SK-N-SH treated with all-trans-retinoic acid at 6 μM for 48 hours (cell line): ENCODE results near the gene TRPM2.

Source experiments
- ATAC-seq: fragments of 200-7000 bp; cut with Tn5 transposase; 3 replicates; pipeline ENCODE4 v1.9.1; 2020; ENCODE audit warnings: mild to moderate bottlenecking, moderate library complexity
- ARNTL ChIP-seq: fragments of 450-650 bp; formaldehyde crosslinking; IDR thresholded peaks from 2 replicates; pipeline ENCODE4 v1.5.0; 2020; ENCODE audit warnings: low read depth, mild to moderate bottlenecking, moderate library complexity, borderline replicate concordance
- BACH2 ChIP-seq: fragments of 250-450 bp; sonication (Bioruptor Pico); IDR thresholded peaks from 2 replicates; pipeline ENCODE4 v1.9.0; 2021; ENCODE audit warnings: mild to moderate bottlenecking, borderline replicate concordance
- CSDC2 ChIP-seq: fragments of 250-450 bp; sonication (Bioruptor Pico); IDR thresholded peaks from 2 replicates; pipeline ENCODE4 v1.5.0; 2020; ENCODE audit warnings: mild to moderate bottlenecking, moderate library complexity
- ESRRG ChIP-seq: fragments of 250-450 bp; sonication (Bioruptor Pico); IDR thresholded peaks from 2 replicates; pipeline ENCODE4 v1.6.1; 2021; ENCODE audit warnings: mild to moderate bottlenecking
- GLIS3 ChIP-seq: fragments of 250-450 bp; sonication (Bioruptor Pico); IDR thresholded peaks from 2 replicates; pipeline ENCODE4 v1.5.0; 2020; ENCODE audit warnings: mild to moderate bottlenecking, moderate library complexity
- OSR1 ChIP-seq: fragments of 250-450 bp; sonication (Bioruptor Pico); IDR thresholded peaks from 2 replicates; pipeline ENCODE4 v1.8.0; 2022; ENCODE audit warnings: moderate library complexity, mild to moderate bottlenecking, inconsistent platforms
- PPARA ChIP-seq: fragments of 250-450 bp; sonication (Bioruptor Pico); IDR thresholded peaks from 2 replicates; pipeline ENCODE4 v1.5.0; 2020; ENCODE audit warnings: mild to moderate bottlenecking, borderline replicate concordance
- RARB ChIP-seq: fragments of 250-450 bp; sonication (Bioruptor Pico); IDR thresholded peaks from 2 replicates; pipeline ENCODE4 v1.8.0; 2021; ENCODE audit warnings: mild to moderate bottlenecking, moderate library complexity
- SNAI2 ChIP-seq: fragments of 250-450 bp; sonication (Bioruptor Pico); IDR thresholded peaks from 2 replicates; pipeline ENCODE4 v1.5.0; 2020; ENCODE audit warnings: mild to moderate bottlenecking, moderate library complexity
- TCF4 ChIP-seq: fragments of 250-450 bp; sonication (Bioruptor Pico); IDR thresholded peaks from 2 replicates; pipeline ENCODE4 v1.8.0; 2021; ENCODE audit warnings: mild to moderate bottlenecking, moderate library complexity, borderline replicate concordance
- TOX ChIP-seq: fragments of 250-450 bp; sonication (Bioruptor Pico); IDR thresholded peaks from 2 replicates; pipeline ENCODE4 v1.8.0; 2021; ENCODE audit warnings: mild to moderate bottlenecking, moderate library complexity, borderline replicate concordance
- ZC3H10 ChIP-seq: fragments of 250-450 bp; sonication (Bioruptor Pico); IDR thresholded peaks from 2 replicates; pipeline ENCODE4 v1.5.1; 2021; ENCODE audit warnings: mild to moderate bottlenecking, moderate library complexity
- ZFP3 ChIP-seq: fragments of 250-450 bp; sonication (Bioruptor Pico); IDR thresholded peaks from 2 replicates; pipeline ENCODE4 v1.5.0; 2020; ENCODE audit warnings: mild to moderate bottlenecking, moderate library complexity
- ZFP30 ChIP-seq: fragments of 450-650 bp; formaldehyde crosslinking; IDR thresholded peaks from 2 replicates; pipeline ENCODE4 v1.5.0; 2022; ENCODE audit warnings: mild to moderate bottlenecking, moderate library complexity
- ZNF565 ChIP-seq: fragments of 450-650 bp; formaldehyde crosslinking; conservative IDR thresholded peaks from 2 replicates; pipeline ENCODE4 v1.5.0; 2020; ENCODE audit warnings: low read depth, mild to moderate bottlenecking, moderate library complexity
- ZNF70 ChIP-seq: fragments of 450-650 bp; formaldehyde crosslinking; IDR thresholded peaks from 2 replicates; pipeline ENCODE4 v1.5.0; 2020; ENCODE audit warnings: mild to moderate bottlenecking, moderate library complexity
- ZNF8 ChIP-seq: fragments of 450-650 bp; formaldehyde crosslinking; IDR thresholded peaks from 2 replicates; pipeline ENCODE4 v1.5.0; 2020; ENCODE audit warnings: mild to moderate bottlenecking, moderate library complexity
- TF ChIP-seq, protein P1 (sequence below): fragments of 250-450 bp; sonication (Bioruptor Pico); IDR thresholded peaks from 2 replicates; pipeline ENCODE4 v1.5.1; 2021; ENCODE audit warnings: mild to moderate bottlenecking, moderate library complexity
- TF ChIP-seq, protein P2 (sequence below): fragments of 250-450 bp; sonication (Bioruptor Pico); IDR thresholded peaks from 2 replicates; pipeline ENCODE4 v1.8.0; 2020; ENCODE audit warnings: mild to moderate bottlenecking, moderate library complexity, borderline replicate concordance
- TF ChIP-seq, protein P3 (sequence below): fragments of 250-450 bp; sonication (Bioruptor Pico); IDR thresholded peaks from 2 replicates; pipeline ENCODE4 v1.5.1; 2020; ENCODE audit warnings: low read depth, mild to moderate bottlenecking, moderate library complexity
- TF ChIP-seq, protein P4 (sequence below): fragments of 250-450 bp; sonication (Bioruptor Pico); IDR thresholded peaks from 2 replicates; pipeline ENCODE4 v1.8.0; 2021; ENCODE audit warnings: low read depth, mild to moderate bottlenecking, moderate library complexity, borderline replicate concordance
- TF ChIP-seq, protein P5 (sequence below): fragments of 250-450 bp; sonication (Bioruptor Pico); IDR thresholded peaks from 2 replicates; pipeline ENCODE4 v1.5.0; 2020; ENCODE audit warnings: mild to moderate bottlenecking, moderate library complexity

Gene TRPM2

DNA sequence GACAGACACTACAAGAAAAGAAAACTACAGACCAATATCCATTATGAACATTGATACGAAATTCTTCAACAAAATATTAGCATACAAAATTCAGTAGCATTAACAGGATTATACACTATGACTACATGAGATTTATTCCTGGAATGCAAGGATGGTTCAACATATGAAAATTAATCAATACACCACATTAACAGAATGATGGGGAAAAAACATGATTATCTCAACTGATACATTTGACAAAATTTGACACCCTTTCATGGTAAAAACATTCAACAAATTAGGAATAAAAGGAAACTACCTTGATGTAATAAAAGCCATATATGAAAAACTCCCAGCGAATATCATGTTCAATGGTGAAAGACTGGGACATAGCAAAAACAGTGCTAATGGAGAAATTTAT lies 31.5 kb downstream of the TRPM2 start:
- ATAC-seq: no peak
- TF ChIP-seq ZNF70 (CRISPR knock-in tag) (no peak), TOX (no peak), ZFP3 (CRISPR knock-in tag) (no peak), ZFP30 (CRISPR knock-in tag) (no peak), GLIS3 (CRISPR knock-in tag) (no peak), ARNTL (CRISPR knock-in tag) (no peak), ESRRG (CRISPR knock-in tag) (no peak), BACH2 (CRISPR knock-in tag) (no peak), ZNF565 (no peak), ZNF8 (CRISPR knock-in tag) (no peak), OSR1 (CRISPR knock-in tag) (no peak)
- TF ChIP-seq, protein P1, sequence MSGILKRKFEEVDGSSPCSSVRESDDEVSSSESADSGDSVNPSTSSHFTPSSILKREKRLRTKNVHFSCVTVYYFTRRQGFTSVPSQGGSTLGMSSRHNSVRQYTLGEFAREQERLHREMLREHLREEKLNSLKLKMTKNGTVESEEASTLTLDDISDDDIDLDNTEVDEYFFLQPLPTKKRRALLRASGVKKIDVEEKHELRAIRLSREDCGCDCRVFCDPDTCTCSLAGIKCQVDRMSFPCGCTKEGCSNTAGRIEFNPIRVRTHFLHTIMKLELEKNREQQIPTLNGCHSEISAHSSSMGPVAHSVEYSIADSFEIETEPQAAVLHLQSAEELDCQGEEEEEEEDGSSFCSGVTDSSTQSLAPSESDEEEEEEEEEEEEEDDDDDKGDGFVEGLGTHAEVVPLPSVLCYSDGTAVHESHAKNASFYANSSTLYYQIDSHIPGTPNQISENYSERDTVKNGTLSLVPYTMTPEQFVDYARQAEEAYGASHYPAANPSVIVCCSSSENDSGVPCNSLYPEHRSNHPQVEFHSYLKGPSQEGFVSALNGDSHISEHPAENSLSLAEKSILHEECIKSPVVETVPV (CRISPR knock-in tag): no peak
- TF ChIP-seq, protein P2, sequence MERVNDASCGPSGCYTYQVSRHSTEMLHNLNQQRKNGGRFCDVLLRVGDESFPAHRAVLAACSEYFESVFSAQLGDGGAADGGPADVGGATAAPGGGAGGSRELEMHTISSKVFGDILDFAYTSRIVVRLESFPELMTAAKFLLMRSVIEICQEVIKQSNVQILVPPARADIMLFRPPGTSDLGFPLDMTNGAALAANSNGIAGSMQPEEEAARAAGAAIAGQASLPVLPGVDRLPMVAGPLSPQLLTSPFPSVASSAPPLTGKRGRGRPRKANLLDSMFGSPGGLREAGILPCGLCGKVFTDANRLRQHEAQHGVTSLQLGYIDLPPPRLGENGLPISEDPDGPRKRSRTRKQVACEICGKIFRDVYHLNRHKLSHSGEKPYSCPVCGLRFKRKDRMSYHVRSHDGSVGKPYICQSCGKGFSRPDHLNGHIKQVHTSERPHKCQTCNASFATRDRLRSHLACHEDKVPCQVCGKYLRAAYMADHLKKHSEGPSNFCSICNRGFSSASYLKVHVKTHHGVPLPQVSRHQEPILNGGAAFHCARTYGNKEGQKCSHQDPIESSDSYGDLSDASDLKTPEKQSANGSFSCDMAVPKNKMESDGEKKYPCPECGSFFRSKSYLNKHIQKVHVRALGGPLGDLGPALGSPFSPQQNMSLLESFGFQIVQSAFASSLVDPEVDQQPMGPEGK (CRISPR knock-in tag): no peak
- TF ChIP-seq, protein P3, sequence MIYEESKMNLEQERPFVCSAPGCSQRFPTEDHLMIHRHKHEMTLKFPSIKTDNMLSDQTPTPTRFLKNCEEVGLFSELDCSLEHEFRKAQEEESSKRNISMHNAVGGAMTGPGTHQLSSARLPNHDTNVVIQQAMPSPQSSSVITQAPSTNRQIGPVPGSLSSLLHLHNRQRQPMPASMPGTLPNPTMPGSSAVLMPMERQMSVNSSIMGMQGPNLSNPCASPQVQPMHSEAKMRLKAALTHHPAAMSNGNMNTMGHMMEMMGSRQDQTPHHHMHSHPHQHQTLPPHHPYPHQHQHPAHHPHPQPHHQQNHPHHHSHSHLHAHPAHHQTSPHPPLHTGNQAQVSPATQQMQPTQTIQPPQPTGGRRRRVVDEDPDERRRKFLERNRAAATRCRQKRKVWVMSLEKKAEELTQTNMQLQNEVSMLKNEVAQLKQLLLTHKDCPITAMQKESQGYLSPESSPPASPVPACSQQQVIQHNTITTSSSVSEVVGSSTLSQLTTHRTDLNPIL (CRISPR knock-in tag): no peak
- TF ChIP-seq, protein P4, sequence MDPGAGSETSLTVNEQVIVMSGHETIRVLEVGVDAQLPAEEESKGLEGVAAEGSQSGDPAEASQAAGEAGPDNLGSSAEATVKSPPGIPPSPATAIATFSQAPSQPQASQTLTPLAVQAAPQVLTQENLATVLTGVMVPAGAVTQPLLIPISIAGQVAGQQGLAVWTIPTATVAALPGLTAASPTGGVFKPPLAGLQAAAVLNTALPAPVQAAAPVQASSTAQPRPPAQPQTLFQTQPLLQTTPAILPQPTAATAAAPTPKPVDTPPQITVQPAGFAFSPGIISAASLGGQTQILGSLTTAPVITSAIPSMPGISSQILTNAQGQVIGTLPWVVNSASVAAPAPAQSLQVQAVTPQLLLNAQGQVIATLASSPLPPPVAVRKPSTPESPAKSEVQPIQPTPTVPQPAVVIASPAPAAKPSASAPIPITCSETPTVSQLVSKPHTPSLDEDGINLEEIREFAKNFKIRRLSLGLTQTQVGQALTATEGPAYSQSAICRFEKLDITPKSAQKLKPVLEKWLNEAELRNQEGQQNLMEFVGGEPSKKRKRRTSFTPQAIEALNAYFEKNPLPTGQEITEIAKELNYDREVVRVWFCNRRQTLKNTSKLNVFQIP: no peak

DNA sequence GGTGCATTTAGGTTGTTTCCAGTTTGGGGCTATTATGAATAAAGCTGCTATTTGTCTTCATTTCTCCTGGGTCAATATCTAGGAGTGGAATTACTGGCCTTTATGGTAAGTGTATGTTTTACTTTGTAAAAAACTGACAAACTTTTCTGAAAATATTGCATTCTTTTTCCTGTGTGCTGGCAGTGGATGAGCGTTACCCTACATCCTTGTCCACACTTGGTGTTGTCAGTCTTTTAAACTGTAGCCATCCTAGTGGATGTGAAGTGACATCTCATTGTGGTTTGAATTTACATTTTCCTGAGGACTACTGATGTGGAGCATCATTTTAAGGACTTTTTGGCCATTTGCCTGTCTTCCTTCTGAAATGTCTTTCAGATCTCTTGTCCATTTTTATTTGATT lies 35.9 kb downstream of the TRPM2 start:
- no peak for ATAC-seq
- TF ChIP-seq PPARA (CRISPR knock-in tag) (no peak), ZC3H10 (CRISPR knock-in tag) (no peak), RARB (CRISPR knock-in tag) (no peak), SNAI2 (CRISPR knock-in tag) (no peak), ESRRG (CRISPR knock-in tag) (no peak), TCF4 (CRISPR knock-in tag) (no peak), OSR1 (CRISPR knock-in tag) (no peak), ZFP30 (CRISPR knock-in tag) (no peak), ARNTL (CRISPR knock-in tag) (no peak), CSDC2 (CRISPR knock-in tag) (no peak), ZNF70 (CRISPR knock-in tag) (no peak), ZNF565 (no peak), BACH2 (CRISPR knock-in tag) (no peak), ZNF8 (CRISPR knock-in tag) (no peak), ZFP3 (CRISPR knock-in tag) (no peak)
- TF ChIP-seq, protein P5, sequence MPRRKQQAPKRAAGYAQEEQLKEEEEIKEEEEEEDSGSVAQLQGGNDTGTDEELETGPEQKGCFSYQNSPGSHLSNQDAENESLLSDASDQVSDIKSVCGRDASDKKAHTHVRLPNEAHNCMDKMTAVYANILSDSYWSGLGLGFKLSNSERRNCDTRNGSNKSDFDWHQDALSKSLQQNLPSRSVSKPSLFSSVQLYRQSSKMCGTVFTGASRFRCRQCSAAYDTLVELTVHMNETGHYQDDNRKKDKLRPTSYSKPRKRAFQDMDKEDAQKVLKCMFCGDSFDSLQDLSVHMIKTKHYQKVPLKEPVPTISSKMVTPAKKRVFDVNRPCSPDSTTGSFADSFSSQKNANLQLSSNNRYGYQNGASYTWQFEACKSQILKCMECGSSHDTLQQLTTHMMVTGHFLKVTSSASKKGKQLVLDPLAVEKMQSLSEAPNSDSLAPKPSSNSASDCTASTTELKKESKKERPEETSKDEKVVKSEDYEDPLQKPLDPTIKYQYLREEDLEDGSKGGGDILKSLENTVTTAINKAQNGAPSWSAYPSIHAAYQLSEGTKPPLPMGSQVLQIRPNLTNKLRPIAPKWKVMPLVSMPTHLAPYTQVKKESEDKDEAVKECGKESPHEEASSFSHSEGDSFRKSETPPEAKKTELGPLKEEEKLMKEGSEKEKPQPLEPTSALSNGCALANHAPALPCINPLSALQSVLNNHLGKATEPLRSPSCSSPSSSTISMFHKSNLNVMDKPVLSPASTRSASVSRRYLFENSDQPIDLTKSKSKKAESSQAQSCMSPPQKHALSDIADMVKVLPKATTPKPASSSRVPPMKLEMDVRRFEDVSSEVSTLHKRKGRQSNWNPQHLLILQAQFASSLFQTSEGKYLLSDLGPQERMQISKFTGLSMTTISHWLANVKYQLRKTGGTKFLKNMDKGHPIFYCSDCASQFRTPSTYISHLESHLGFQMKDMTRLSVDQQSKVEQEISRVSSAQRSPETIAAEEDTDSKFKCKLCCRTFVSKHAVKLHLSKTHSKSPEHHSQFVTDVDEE (CRISPR knock-in tag): no peak
- TF ChIP-seq, protein P1 (CRISPR knock-in tag): no peak
- TF ChIP-seq, protein P2 (CRISPR knock-in tag): no peak
- TF ChIP-seq, protein P3 (CRISPR knock-in tag): no peak
